ENCODE measurements around the gene GUCA2A. TPM values are rescaled to one million over a fixed set of nuclear protein-coding genes. Genes with fewer than 3 reads are reported as not detected.

GUCA2A gene
- polyA plus RNA-seq, 3 donors = not detected

DNA sequence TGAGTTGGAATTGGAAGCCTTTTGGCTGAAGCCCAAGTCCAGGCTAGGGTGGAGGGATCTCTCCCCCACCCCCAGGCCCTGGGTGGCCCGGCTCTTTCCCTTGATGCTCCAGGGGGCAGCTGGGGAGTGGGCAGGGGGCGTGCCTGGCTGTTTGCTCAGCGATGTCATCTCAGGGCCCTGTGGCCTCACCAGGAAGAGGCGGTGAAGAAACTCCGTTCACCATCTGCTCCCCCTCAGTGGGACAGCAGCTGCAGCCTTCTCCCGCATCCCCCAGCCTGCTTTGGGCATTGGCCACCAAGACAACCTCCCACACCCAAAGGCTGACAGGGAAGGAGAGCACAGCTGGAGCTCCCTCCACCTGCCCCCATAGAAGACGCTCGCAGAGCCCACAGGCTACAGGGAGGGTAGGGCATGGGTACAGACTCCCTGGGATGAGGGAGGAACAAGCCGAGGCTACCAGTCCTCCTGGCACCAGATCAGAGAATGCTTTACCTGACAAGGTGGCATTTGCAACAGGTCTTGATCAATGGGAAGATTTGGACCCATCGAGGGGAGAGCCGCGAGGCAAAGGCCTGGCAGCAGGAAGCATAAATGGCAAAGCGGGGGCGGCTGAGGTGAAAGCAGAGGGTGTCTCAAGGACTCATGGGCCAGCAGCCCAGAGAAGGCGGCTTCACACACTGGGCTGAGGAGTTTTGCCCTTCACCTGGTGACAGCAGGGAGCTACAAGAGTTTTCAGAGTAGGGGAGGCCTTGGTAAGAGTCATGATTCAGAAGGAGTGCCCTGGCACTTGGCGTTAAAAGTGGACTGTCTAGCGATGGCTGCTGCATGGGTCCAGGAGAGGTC, 6.5 kb upstream of the GUCA2A start:
- Histone ChIP-seq H3K9me3 (replicated peaks in 1 of 2; ENCODE audit: control insufficient read depth in 1 of 2, insufficient read depth in 1 of 2, low read length in 2 of 2) (no peaks in the 10 kb centered on the region), H3K27ac (ENCODE audit: low read depth in 1 of 2, low read length in 2 of 2) (no peak overlapping the region), H3K4me1 (ENCODE audit: control insufficient read depth in 1 of 2, insufficient read depth in 2 of 2, low read length in 2 of 2) (peaks cover 6 to 12% of the 10 kb centered on the region in 2 donors), H2AFZ (ENCODE audit: insufficient read depth, low read depth, low read length, poor library complexity, severe bottlenecking) (no peak overlapping the region), H3K27me3 (ENCODE audit: control insufficient read depth in 2 of 2, insufficient read depth in 2 of 2, low read length in 2 of 2) (no peaks in the 10 kb centered on the region), H3K79me2 (ENCODE audit: insufficient read depth, low read length) (no peaks in the 10 kb centered on the region), H3K36me3 (replicated peaks in 1 of 2; ENCODE audit: control insufficient read depth in 1 of 2, insufficient read depth in 2 of 2, low read length in 2 of 2) (peaks cover 0 to 6% of the 10 kb centered on the region in 2 donors), H3K9ac (ENCODE audit: insufficient read depth, low read length, poor library complexity, severe bottlenecking) (no peak overlapping the region), H3K4me3 (replicated peaks in 1 of 3; ENCODE audit: low read depth in 2 of 3, low read length in 3 of 3) (no peak overlapping the region), H3K4me2 (replicated peaks; ENCODE audit: extremely low read depth, low read length, poor library complexity, severe bottlenecking) (no peak overlapping the region), H4K20me1 (ENCODE audit: insufficient read depth, low read length) (no peaks in the 10 kb centered on the region)
- TF ChIP-seq CTCF (IDR thresholded peaks at IDR 0.05) = no peak
- 85% methylated on average over 11 of the region's 17 CpGs for WGBS (ENCODE audit: insufficient coverage)
- H3K27me3 Mint-ChIP-seq (ENCODE audit: low read depth in 3 of 3) = peaks cover 1 to 3% (median 2%) of the 10 kb centered on the region in 3 donors
- H3K4me3 Mint-ChIP-seq = no peak overlapping the region
- H3K36me3 Mint-ChIP-seq = peaks cover 0 to 4% of the 10 kb centered on the region in 2 donors
- H3K4me1 Mint-ChIP-seq = peaks cover 11% of the 10 kb centered on the region
- H3K9me3 Mint-ChIP-seq = peaks cover 0 to 3% (median 0%) of the 10 kb centered on the region in 7 donors
- intact Hi-C loops (cut with micrococcal nuclease) = loop anchor here in 1 of 2 donors (10.0 kb wide), 1 partner anchor 596 kb away; no protein-coding TSS in a partner anchor
- DNase-seq = no peak
- H3K27ac Mint-ChIP-seq = peak overlapping the region in 3 of 7 donors; percentile 6 to 38 (median 14)

GRCh38 chr1:42168763-42169162, 4.2 kb upstream of the GUCA2A start:
- 93% methylated on average over 3 of the region's 3 CpGs for WGBS (ENCODE audit: insufficient coverage)
- H3K27me3 Mint-ChIP-seq (ENCODE audit: low read depth in 3 of 3) = peaks cover 1 to 6% (median 5%) of the 10 kb centered on the region in 3 donors
- TF ChIP-seq CTCF (IDR thresholded peaks at IDR 0.05) = no peak

More at GRCh38 chr1:42168763-42169162, 4.2 kb upstream of the GUCA2A start:
- no peaks in the 10 kb centered on the region for H3K79me2 ChIP-seq (ENCODE audit: insufficient read depth, low read length)
- peaks cover 11% of the 10 kb centered on the region for H3K4me1 Mint-ChIP-seq
- no peak overlapping the region for H3K4me2 ChIP-seq (replicated peaks; ENCODE audit: extremely low read depth, low read length, poor library complexity, severe bottlenecking)
- H3K9me3 ChIP-seq (replicated peaks in 1 of 2; ENCODE audit: control insufficient read depth in 1 of 2, insufficient read depth in 1 of 2, low read length in 2 of 2) = no peaks in the 10 kb centered on the region
- H3K27me3 ChIP-seq (ENCODE audit: control insufficient read depth in 2 of 2, insufficient read depth in 2 of 2, low read length in 2 of 2) = no peaks in the 10 kb centered on the region
- intact Hi-C loops (cut with micrococcal nuclease) = no loop called here
- H3K4me1 ChIP-seq (ENCODE audit: control insufficient read depth in 1 of 2, insufficient read depth in 2 of 2, low read length in 2 of 2) = peaks cover 6 to 12% of the 10 kb centered on the region in 2 donors
- DNase-seq = no peak
- no peaks in the 10 kb centered on the region for H4K20me1 ChIP-seq (ENCODE audit: insufficient read depth, low read length)
- no peak overlapping the region for H3K27ac ChIP-seq (ENCODE audit: low read depth in 1 of 2, low read length in 2 of 2)
- H3K9me3 Mint-ChIP-seq = peaks cover 0 to 4% (median 0%) of the 10 kb centered on the region in 7 donors
- no peak overlapping the region for H3K4me3 Mint-ChIP-seq
- no peak overlapping the region for H2AFZ ChIP-seq (ENCODE audit: insufficient read depth, low read depth, low read length, poor library complexity, severe bottlenecking)
- peak overlapping the region in 1 of 7 donors; percentile 49 for H3K27ac Mint-ChIP-seq
- no peaks in the 10 kb centered on the region for H3K36me3 ChIP-seq (replicated peaks in 1 of 2; ENCODE audit: control insufficient read depth in 1 of 2, insufficient read depth in 2 of 2, low read length in 2 of 2)
- H3K9ac ChIP-seq (ENCODE audit: insufficient read depth, low read length, poor library complexity, severe bottlenecking) = no peak overlapping the region
- H3K4me3 ChIP-seq (replicated peaks in 1 of 3; ENCODE audit: low read depth in 2 of 3, low read length in 3 of 3) = no peak overlapping the region
- no peaks in the 10 kb centered on the region for H3K36me3 Mint-ChIP-seq
